Measurements from ENCODE around the gene RHOH. TPM values are rescaled to one million over a fixed set of nuclear protein-coding genes. Genes with fewer than 3 reads are reported as not detected.

Gene RHOH
- total and polyA plus RNA-seq, 9 of the 15 experiments (the other 6 are each of a cell fraction or from before 2014, with no cell fraction given): 14.3 to 37.7 (median 23.2) TPM

- POLR2A ChIA-PET: interaction anchor here (0.7 to 1.0 kb wide), 3 partner anchors 10 to 776 kb away, joined by 3 to 4 read pairs (median 3); no protein-coding TSS in a partner anchor
- H3K9ac ChIP-seq (ENCODE audit: insufficient read depth in 1 of 2, low read depth in 2 of 2, low read length in 2 of 2): no peak overlapping the region
- no peak overlapping the region for H3K4me2 ChIP-seq (ENCODE audit: insufficient read depth, low read length)
- in situ Hi-C loops (cut with MboI) (no loop called here), intact Hi-C loops (cut with micrococcal nuclease) (no loop called here)
- no peak overlapping the region for H3K4me3 ChIP-seq
- ATAC-seq: no peak; the same call in 1 of the 3 replicates
- H3K27me3 ChIP-seq (ENCODE audit: control insufficient read depth in 2 of 2, insufficient read depth in 2 of 2, low read length in 2 of 2): no peaks in the 10 kb centered on the region
- no peak for FAIRE-seq
- no peaks in the 10 kb centered on the region for H3K79me2 ChIP-seq (ENCODE audit: control insufficient read depth, insufficient read depth, low read length)
- no TSS peak for BruUV-seq (replicated peaks)
- no peak overlapping the region for H3K27ac ChIP-seq (ENCODE audit: extremely low read depth, low read depth, low read length)
- H3K9me1 ChIP-seq (ENCODE audit: control insufficient read depth, insufficient read depth, low read length): no peaks in the 10 kb centered on the region
- CTCF ChIA-PET (ENCODE audit: low intra/inter-chr PET ratio): no interaction called here
- no peaks in the 10 kb centered on the region for H3K9me3 ChIP-seq (replicated peaks; ENCODE audit: control insufficient read depth, insufficient read depth, low read depth, low read length)
- H2AFZ ChIP-seq (ENCODE audit: low read depth, low read length): peak overlapping the region; percentile 62
- no peaks in the 10 kb centered on the region for H4K20me1 ChIP-seq (replicated peaks; ENCODE audit: control insufficient read depth, insufficient read depth, low read length)
- TF ChIP-seq, protein P1, sequence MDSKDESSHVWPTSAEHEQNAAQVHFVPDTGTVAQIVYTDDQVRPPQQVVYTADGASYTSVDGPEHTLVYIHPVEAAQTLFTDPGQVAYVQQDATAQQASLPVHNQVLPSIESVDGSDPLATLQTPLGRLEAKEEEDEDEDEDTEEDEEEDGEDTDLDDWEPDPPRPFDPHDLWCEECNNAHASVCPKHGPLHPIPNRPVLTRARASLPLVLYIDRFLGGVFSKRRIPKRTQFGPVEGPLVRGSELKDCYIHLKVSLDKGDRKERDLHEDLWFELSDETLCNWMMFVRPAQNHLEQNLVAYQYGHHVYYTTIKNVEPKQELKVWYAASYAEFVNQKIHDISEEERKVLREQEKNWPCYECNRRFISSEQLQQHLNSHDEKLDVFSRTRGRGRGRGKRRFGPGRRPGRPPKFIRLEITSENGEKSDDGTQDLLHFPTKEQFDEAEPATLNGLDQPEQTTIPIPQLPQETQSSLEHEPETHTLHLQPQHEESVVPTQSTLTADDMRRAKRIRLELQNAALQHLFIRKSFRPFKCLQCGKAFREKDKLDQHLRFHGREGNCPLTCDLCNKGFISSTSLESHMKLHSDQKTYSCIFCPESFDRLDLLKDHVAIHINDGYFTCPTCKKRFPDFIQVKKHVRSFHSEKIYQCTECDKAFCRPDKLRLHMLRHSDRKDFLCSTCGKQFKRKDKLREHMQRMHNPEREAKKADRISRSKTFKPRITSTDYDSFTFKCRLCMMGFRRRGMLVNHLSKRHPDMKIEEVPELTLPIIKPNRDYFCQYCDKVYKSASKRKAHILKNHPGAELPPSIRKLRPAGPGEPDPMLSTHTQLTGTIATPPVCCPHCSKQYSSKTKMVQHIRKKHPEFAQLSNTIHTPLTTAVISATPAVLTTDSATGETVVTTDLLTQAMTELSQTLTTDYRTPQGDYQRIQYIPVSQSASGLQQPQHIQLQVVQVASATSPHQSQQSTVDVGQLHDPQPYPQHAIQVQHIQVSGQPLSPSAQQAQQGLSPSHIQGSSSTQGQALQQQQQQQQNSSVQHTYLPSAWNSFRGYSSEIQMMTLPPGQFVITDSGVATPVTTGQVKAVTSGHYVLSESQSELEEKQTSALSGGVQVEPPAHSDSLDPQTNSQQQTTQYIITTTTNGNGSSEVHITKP (IDR thresholded peaks at IDR 0.05; ENCODE audit: partially characterized antibody): peak; percentile 14
- TF ChIP-seq SIX5 (IDR thresholded peaks at IDR 0.05; ENCODE audit: borderline replicate concordance in 1 of 2, insufficient read depth in 1 of 2, low read depth in 1 of 2, low read length in 2 of 2) (no peak), SNRNP70 (optimal IDR thresholded peaks at IDR 0.05; ENCODE audit: low read depth, low read length) (no peak)
- no peaks in the 10 kb centered on the region for H3K36me3 ChIP-seq (ENCODE audit: control insufficient read depth, insufficient read depth, low read length)
- 64% methylated on average over 12 of the region's 12 CpGs for WGBS (ENCODE audit: insufficient coverage, low coverage, missing lambda C conversion rate)
- no peak for DNase-seq (ENCODE audit: extremely low read depth in 1 of 4, low spot score in 3 of 4)
- H3K4me1 ChIP-seq (replicated peaks in 1 of 2; ENCODE audit: control insufficient read depth in 2 of 2, insufficient read depth in 2 of 2, low read length in 2 of 2): no peaks in the 10 kb centered on the region
These were observed 13.0 kb upstream of the RHOH start for GRCh38 chr4:40183615-40184411.

Measured in K562 (cell line).